GM15510 (cell line): ENCODE measurements around the gene F12.

Source experiments
- POLR2A ChIP-seq: IDR thresholded peaks from 3 replicates; pipeline ENCODE4 v1.6.1; 2011; ENCODE audit warnings: borderline replicate concordance; ENCODE audit not compliant: insufficient read length; ENCODE audit errors: extremely low read depth

F12 gene

GRCh38 chr5:177374211-177374610, 35.2 kb downstream of the F12 start:
- TF ChIP-seq POLR2A: no peak

GRCh38 chr5:177373806-177374205, 35.6 kb downstream of the F12 start:
- TF ChIP-seq POLR2A: no peak

GRCh38 chr5:177372910-177373309, 36.5 kb downstream of the F12 start:
- no peak for TF ChIP-seq POLR2A

- TF ChIP-seq POLR2A: no peak
Observed at GRCh38 chr5:177372034-177372896, 37.1 kb downstream of the F12 start.

GRCh38 chr5:177371120-177372033, 38.0 kb downstream of the F12 start:
- TF ChIP-seq POLR2A: no peak

GRCh38 chr5:177370488-177371119, 38.8 kb downstream of the F12 start:
- TF ChIP-seq POLR2A: no peak

- no peak for TF ChIP-seq POLR2A
Observed at GRCh38 chr5:177369645-177370440, 39.5 kb downstream of the F12 start.

GRCh38 chr5:177368869-177369644, 40.3 kb downstream of the F12 start:
- TF ChIP-seq POLR2A: no peak

- no peak for TF ChIP-seq POLR2A
Observed at GRCh38 chr5:177367981-177368868, 41.1 kb downstream of the F12 start.

- TF ChIP-seq POLR2A: no peak
Observed at GRCh38 chr5:177367323-177367848, 42.0 kb downstream of the F12 start.

- no peak for TF ChIP-seq POLR2A
Observed at GRCh38 chr5:177366528-177367322, 42.6 kb downstream of the F12 start.
